Measurements from ENCODE around the gene MAGOH. TPM values are rescaled to one million over a fixed set of nuclear protein-coding genes. Genes with fewer than 3 reads are reported as not detected.

Gene MAGOH
- polyA plus RNA-seq, 1 donor (not counting 4 experiments of a cell fraction or from before 2014, with no cell fraction given): 104 TPM

- Histone ChIP-seq H3K79me2 (ENCODE audit: control insufficient read depth, insufficient read depth, low read length) (no peaks in the 10 kb centered on the region), H3K4me3 (ENCODE audit: control insufficient read depth in 2 of 3, extremely low read depth in 1 of 3, insufficient read depth in 2 of 3, low read depth in 1 of 3, low read length in 3 of 3) (no peak overlapping the region), H3K4me2 (ENCODE audit: control insufficient read depth, extremely low read depth, insufficient read depth, low read depth, low read length) (no peak overlapping the region), H4K20me1 (ENCODE audit: control insufficient read depth, extremely low read depth, insufficient read depth, low read length) (no peaks in the 10 kb centered on the region), H3K4me1 (ENCODE audit: control insufficient read depth, extremely low read depth, insufficient read depth, low read length) (peaks cover 24% of the 10 kb centered on the region), H3K27me3 (ENCODE audit: control insufficient read depth, extremely low read depth, insufficient read depth, low read length) (no peaks in the 10 kb centered on the region), H3K9me1 (ENCODE audit: control insufficient read depth, extremely low read depth, insufficient read depth, low read length) (peaks cover 6% of the 10 kb centered on the region), H2AFZ (ENCODE audit: control insufficient read depth, low read length) (no peak overlapping the region), H3K27ac (ENCODE audit: control insufficient read depth, insufficient read depth, low read length) (no peak overlapping the region), H3K9ac (ENCODE audit: control insufficient read depth, extremely low read depth, insufficient read depth, low read length) (no peak overlapping the region), H3K9me3 (ENCODE audit: control insufficient read depth, low read depth, low read length) (no peaks in the 10 kb centered on the region), H3K36me3 (ENCODE audit: control insufficient read depth in 2 of 2, extremely low read depth in 1 of 2, insufficient read depth in 2 of 2, low read length in 2 of 2) (peaks cover 8 to 32% of the 10 kb centered on the region in 2 experiments)
- no peak for TF ChIP-seq EZH2 (IDR thresholded peaks at IDR 0.05; ENCODE audit: low read length)
- TF ChIP-seq, protein P1, sequence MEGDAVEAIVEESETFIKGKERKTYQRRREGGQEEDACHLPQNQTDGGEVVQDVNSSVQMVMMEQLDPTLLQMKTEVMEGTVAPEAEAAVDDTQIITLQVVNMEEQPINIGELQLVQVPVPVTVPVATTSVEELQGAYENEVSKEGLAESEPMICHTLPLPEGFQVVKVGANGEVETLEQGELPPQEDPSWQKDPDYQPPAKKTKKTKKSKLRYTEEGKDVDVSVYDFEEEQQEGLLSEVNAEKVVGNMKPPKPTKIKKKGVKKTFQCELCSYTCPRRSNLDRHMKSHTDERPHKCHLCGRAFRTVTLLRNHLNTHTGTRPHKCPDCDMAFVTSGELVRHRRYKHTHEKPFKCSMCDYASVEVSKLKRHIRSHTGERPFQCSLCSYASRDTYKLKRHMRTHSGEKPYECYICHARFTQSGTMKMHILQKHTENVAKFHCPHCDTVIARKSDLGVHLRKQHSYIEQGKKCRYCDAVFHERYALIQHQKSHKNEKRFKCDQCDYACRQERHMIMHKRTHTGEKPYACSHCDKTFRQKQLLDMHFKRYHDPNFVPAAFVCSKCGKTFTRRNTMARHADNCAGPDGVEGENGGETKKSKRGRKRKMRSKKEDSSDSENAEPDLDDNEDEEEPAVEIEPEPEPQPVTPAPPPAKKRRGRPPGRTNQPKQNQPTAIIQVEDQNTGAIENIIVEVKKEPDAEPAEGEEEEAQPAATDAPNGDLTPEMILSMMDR (optimal IDR thresholded peaks at IDR 0.05 in 1 of 3, IDR thresholded peaks at IDR 0.05 in 1 of 3, conservative IDR thresholded peaks at IDR 0.05 in 1 of 3; ENCODE audit: extremely low read depth in 1 of 3, insufficient read depth in 2 of 3, low read length in 3 of 3): no peak
- DNase-seq (ENCODE audit: low read depth, low spot score): no peak
- no peak for FAIRE-seq
- dilution Hi-C loops (cut with MboI; ENCODE audit: extremely low pct_ligation_motif_present, low sequenced_read_pairs): no loop called here
These were observed 34.0 kb upstream of the MAGOH start for GRCh38 chr1:53272349-53272748.

DNA sequence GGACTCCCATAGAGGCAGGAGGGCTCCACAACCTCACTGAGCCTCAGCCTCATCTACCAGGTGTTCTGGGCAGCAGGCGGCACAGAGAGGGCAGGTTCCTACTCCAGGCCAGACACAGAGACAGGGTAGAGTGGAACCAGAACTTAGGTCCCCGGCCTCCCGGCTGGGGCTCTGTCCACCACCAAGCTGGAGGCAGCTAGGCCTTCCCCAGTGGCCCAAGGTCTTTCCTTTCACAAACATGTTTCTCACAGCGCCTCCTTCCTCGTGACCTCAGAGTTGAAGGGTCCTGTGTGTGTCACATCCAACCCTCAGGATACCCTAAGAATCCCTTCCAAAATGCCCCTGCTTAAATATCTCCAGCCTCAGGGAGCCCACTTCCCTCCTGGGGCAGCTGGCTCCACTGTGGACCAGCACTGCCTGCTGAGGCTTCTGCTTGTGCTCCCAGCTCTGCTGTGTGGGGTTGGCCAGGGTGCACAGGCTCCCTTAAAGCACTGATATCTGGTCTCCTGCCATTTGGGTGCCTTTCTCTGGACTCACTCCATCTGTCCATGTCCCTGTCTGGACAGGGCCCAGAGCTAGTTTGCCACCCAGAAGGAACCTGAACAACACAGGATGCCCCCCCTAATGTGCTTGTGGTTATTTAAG, 33.2 kb upstream of the MAGOH start:
- DNase-seq (ENCODE audit: low read depth, low spot score) (no peak), FAIRE-seq (no peak)
- H3K36me3 ChIP-seq (ENCODE audit: control insufficient read depth in 2 of 2, extremely low read depth in 1 of 2, insufficient read depth in 2 of 2, low read length in 2 of 2): peaks cover 7 to 35% of the 10 kb centered on the region in 2 experiments
- H3K9me3 ChIP-seq (ENCODE audit: control insufficient read depth, low read depth, low read length): no peaks in the 10 kb centered on the region
- no peaks in the 10 kb centered on the region for H4K20me1 ChIP-seq (ENCODE audit: control insufficient read depth, extremely low read depth, insufficient read depth, low read length)
- H3K4me3 ChIP-seq (ENCODE audit: control insufficient read depth in 2 of 3, extremely low read depth in 1 of 3, insufficient read depth in 2 of 3, low read depth in 1 of 3, low read length in 3 of 3): no peak overlapping the region
- H3K27me3 ChIP-seq (ENCODE audit: control insufficient read depth, extremely low read depth, insufficient read depth, low read length): no peaks in the 10 kb centered on the region
- dilution Hi-C loops (cut with MboI; ENCODE audit: extremely low pct_ligation_motif_present, low sequenced_read_pairs): no loop called here
- peaks cover 24% of the 10 kb centered on the region for H3K4me1 ChIP-seq (ENCODE audit: control insufficient read depth, extremely low read depth, insufficient read depth, low read length)
- no peak for TF ChIP-seq EZH2 (IDR thresholded peaks at IDR 0.05; ENCODE audit: low read length)
- TF ChIP-seq, protein P1 (optimal IDR thresholded peaks at IDR 0.05 in 1 of 3, IDR thresholded peaks at IDR 0.05 in 1 of 3, conservative IDR thresholded peaks at IDR 0.05 in 1 of 3; ENCODE audit: extremely low read depth in 1 of 3, insufficient read depth in 2 of 3, low read length in 3 of 3): no peak
- peaks cover 6% of the 10 kb centered on the region for H3K9me1 ChIP-seq (ENCODE audit: control insufficient read depth, extremely low read depth, insufficient read depth, low read length)
- H3K79me2 ChIP-seq (ENCODE audit: control insufficient read depth, insufficient read depth, low read length): no peaks in the 10 kb centered on the region
- H3K9ac ChIP-seq (ENCODE audit: control insufficient read depth, extremely low read depth, insufficient read depth, low read length): no peak overlapping the region
- no peak overlapping the region for H3K4me2 ChIP-seq (ENCODE audit: control insufficient read depth, extremely low read depth, insufficient read depth, low read depth, low read length)
- H3K27ac ChIP-seq (ENCODE audit: control insufficient read depth, insufficient read depth, low read length): no peak overlapping the region
- H2AFZ ChIP-seq (ENCODE audit: control insufficient read depth, low read length): no peak overlapping the region
